ENCODE data around the gene VIM. TPM values are rescaled to one million over a fixed set of nuclear protein-coding genes. Genes with fewer than 3 reads are reported as not detected.

Gene VIM
- total RNA-seq, 2 experiments from 2014 or later = 590 to 602 TPM

GRCh38 chr10:17196573-17196972 lies 31.5 kb upstream of the VIM start:
- DNase-seq (no peak), ATAC-seq (no peak)
- POLR2A ChIA-PET = interaction anchor here (0.7 to 1.2 kb wide), 2 partner anchors 14 to 305 kb away, joined by 3 read pairs; no protein-coding TSS in a partner anchor
- Mint-ChIP-seq H3K27ac (no peak overlapping the region), H3K4me3 (no peak overlapping the region), H3K4me1 (ENCODE audit: low read depth) (peaks cover 18% of the 10 kb centered on the region), H3K36me3 (ENCODE audit: low read depth) (no peaks in the 10 kb centered on the region), H3K9me3 (no peaks in the 10 kb centered on the region), H3K27me3 (no peaks in the 10 kb centered on the region)
- CTCF ChIA-PET = interaction anchor here (1.5 kb wide), 1 partner anchor 34 kb away, joined by 3 read pairs; no protein-coding TSS in a partner anchor
- TF ChIP-seq CTCF (IDR thresholded peaks at IDR 0.05) = no peak
- intact Hi-C loops (cut with micrococcal nuclease) = no loop called here

- DNase-seq = no peak
- H3K36me3 Mint-ChIP-seq (ENCODE audit: low read depth) = no peaks in the 10 kb centered on the region
- H3K4me1 Mint-ChIP-seq (ENCODE audit: low read depth) = peaks cover 33% of the 10 kb centered on the region
- peak overlapping the region; percentile 9 for H3K4me3 Mint-ChIP-seq
- no peaks in the 10 kb centered on the region for H3K27me3 Mint-ChIP-seq
- CTCF ChIA-PET = interaction anchor here (1.1 to 2.2 kb wide), 2 partner anchors 12 to 16 kb away, joined by 4 to 8 read pairs; no protein-coding TSS in a partner anchor
- POLR2A ChIA-PET = interaction anchor here (3.0 kb wide), 1 partner anchor 17 kb away, joined by 13 read pairs; no protein-coding TSS in a partner anchor
- H3K27ac Mint-ChIP-seq = no peak overlapping the region
- H3K9me3 Mint-ChIP-seq = no peaks in the 10 kb centered on the region
- ATAC-seq = no peak
- intact Hi-C loops (cut with micrococcal nuclease) = no loop called here
- no peak for TF ChIP-seq CTCF (IDR thresholded peaks at IDR 0.05)
Measured at GRCh38 chr10:17199351-17199804, 28.7 kb upstream of the VIM start.

- ChIA-PET POLR2A (interaction anchor here (1.7 to 3.0 kb wide), 6 partner anchors 13 to 175 kb away, joined by 4 to 35 read pairs (median 6); partner anchors contain the start of gene VIM), CTCF (interaction anchor here (1.1 to 3.6 kb wide), 5 partner anchors 13 to 308 kb away, joined by 3 to 35 read pairs (median 4); partner anchors contain the start of gene VIM)
- ATAC-seq = no peak
- TF ChIP-seq CTCF (IDR thresholded peaks at IDR 0.05) = no peak
- peak overlapping the region; percentile 95 for H3K27ac Mint-ChIP-seq
- DNase-seq = no peak
- intact Hi-C loops (cut with micrococcal nuclease) = no loop called here
- H3K9me3 Mint-ChIP-seq = no peaks in the 10 kb centered on the region
- no peaks in the 10 kb centered on the region for H3K36me3 Mint-ChIP-seq (ENCODE audit: low read depth)
- H3K4me1 Mint-ChIP-seq (ENCODE audit: low read depth) = peaks cover 37% of the 10 kb centered on the region
- peak overlapping the region; percentile 94 for H3K4me3 Mint-ChIP-seq
- no peaks in the 10 kb centered on the region for H3K27me3 Mint-ChIP-seq
Measured at GRCh38 chr10:17200001-17200911, 27.8 kb upstream of the VIM start.

GRCh38 chr10:17200912-17201793 lies 26.9 kb upstream of the VIM start, which contains the start of gene TRDMT1:
Gene TRDMT1 (minus strand): TSS chr10:17201672. CDS start chr10:17201634, 38 bp downstream.
- no peaks in the 10 kb centered on the region for H3K27me3 Mint-ChIP-seq
- no peak for TF ChIP-seq CTCF (IDR thresholded peaks at IDR 0.05)
- DNase-seq (peak; percentile 85), ATAC-seq (peak; percentile 92)
- H3K4me3 Mint-ChIP-seq = peak within 1 kb of the TSS; percentile 94
- H3K27ac Mint-ChIP-seq = peak within 1 kb of the TSS; percentile 95
- intact Hi-C loops (cut with micrococcal nuclease) = no loop called here
- ChIA-PET CTCF (interaction anchor here (1.1 to 3.6 kb wide), 6 partner anchors 18 to 309 kb away, joined by 3 to 35 read pairs (median 6); partner anchors contain the start of gene VIM), POLR2A (interaction anchor here (0.6 to 3.0 kb wide), 20 partner anchors 9 to 373 kb away, joined by 3 to 35 read pairs (median 4); partner anchors contain the start of gene VIM)
- no peaks in the 10 kb centered on the region for H3K9me3 Mint-ChIP-seq
- H3K4me1 Mint-ChIP-seq (ENCODE audit: low read depth) = peaks cover 40% of the 10 kb centered on the region
- H3K36me3 Mint-ChIP-seq (ENCODE audit: low read depth) = no peaks in the 10 kb centered on the region

Data from activated CD8-positive, alpha-beta T cell treated with anti-CD3 and anti-CD28 coated beads for 36 hours (primary cell).